ENCODE data around the gene PACRG. TPM values are rescaled to one million over a fixed set of nuclear protein-coding genes. Genes with fewer than 3 reads are reported as not detected.

PACRG gene
- total RNA-seq, 2 donors from 2014 or later = 0.14 to 3.9 TPM

DNA sequence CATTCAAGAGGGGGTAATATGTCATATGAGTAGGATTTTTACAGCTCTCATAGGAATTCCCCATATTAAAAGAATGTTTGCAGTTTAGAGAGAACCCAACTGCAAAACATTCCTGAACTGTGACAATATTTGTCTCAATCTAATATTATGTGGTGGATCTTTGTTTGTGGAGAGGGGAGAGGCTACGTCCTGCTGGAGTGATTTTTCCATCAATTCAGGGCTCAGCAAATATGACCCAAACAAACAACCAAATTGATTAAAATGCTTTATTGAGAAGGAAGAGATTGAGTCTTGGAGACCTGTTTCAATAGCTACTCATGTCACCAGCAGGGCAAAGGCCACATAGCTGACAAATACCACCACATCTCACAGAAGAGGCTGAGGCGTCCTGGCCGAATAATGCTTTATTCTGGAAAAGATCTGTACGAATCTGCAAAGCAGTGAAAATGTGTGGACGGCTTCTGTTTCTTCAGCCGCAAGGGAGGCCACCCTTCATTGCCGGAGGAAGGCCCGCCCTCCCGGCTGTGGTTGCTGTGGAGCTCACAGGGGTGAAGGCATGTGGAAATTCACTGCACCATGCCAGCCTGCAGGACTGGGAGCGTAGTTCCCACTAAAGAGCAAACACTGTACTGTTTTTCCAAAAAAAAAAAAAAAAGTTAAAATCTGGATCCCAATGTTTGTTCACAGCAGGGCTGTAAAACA lies 597.1 kb downstream of the PACRG start:
- peak; percentile 91 for DNase-seq (ENCODE audit: low spot score)
- intact Hi-C loops (cut with DNase I) = no loop called here

DNA sequence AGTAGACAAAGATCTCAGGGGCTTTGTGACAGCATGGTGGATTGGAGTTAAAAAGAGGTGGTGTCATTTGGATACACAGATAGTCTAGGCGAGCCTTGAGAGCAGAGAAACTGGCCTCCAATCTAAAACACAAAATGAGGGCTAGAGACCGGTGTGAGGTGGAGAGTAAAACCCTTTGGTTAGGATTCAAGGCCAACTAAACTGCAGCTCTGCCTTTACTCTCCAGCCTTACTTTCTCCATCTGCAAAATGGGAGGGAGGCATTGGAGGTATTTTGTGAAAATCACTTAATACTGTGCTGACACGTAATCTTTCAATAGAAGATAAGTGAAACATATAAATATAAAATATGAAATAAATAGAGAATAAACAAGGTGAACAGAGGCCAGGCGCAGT lies 597.6 kb downstream of the PACRG start:
- intact Hi-C loops (cut with DNase I) = no loop called here
- DNase-seq (ENCODE audit: low spot score) = no peak

DNA sequence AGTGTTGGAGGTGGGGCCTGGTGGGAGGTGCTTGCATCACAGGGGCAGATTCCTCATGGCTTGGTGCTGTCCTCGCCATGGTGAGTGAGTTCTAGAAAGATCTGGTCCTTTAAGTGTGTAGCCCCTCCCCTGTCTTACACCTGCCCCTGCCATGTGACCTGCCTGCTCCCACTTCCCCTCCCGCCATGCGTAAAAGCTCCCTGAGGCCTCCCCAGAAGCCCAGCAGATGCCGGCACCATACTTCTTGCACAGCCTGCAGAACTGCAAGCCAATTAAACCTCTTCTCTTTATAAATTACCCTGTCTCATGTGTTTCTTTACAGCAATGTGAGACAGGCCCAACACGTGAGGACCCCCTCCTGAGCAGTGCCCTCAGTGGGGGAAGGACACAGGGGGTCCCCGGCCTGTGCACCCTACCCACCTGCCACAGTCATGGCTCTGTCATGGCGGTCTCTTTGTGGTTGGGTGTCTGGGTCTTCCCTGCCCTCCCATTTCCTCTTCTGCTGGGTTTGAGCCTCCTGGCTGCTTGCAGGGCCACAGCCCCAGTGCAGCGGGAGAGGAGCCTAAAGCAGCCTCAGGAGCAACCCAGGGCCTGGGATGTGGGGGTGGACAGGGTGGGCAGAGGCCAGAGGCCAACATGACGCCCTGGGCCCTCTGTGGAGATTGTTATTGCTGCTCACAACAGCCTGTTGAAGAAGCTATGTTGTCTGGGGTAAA lies 599.5 kb downstream of the PACRG start:
- no peak for DNase-seq (ENCODE audit: low spot score)
- intact Hi-C loops (cut with DNase I) = no loop called here

DNA sequence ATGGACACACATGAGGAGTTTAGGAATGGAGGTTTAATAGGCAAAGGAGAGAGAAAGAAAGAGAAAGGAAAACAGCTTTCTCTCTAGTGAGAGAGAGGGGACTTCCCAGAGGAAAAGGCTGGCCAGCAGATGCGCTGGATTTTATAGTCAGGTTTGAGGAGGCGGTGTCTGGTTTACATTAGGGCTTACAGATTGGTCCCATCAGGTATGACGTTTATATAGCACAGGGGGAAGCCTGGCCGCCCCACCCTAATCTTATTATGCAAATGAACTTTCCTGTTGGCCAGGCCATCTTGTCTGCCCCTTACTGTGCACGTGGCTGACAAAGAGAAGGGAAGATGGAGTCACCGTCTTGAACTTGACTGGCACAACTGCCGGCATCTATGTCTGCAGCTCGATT lies 600.1 kb downstream of the PACRG start:
- intact Hi-C loops (cut with DNase I) = no loop called here
- no peak for DNase-seq (ENCODE audit: low spot score)

DNA sequence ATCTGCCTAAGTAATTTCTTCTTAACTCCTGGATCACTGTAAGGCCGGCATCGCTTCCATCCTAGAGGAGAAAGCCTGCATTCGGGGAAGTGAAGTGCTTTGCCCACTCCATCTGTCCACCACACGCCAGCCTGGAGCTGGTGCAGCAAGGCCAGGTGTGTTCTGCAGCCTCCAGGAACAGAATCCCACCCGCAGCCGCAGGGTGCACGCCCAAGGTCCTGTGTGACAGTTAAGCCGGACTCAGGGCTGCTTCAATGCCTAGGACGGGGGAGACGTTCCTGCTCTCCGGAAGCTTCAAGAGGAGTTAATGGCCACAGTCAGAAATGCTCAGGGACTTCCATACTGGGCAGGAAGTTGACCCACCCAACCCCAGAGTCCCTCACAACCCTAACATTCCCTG lies 600.6 kb downstream of the PACRG start:
- intact Hi-C loops (cut with DNase I) = no loop called here
- no peak for DNase-seq (ENCODE audit: low spot score)

DNA sequence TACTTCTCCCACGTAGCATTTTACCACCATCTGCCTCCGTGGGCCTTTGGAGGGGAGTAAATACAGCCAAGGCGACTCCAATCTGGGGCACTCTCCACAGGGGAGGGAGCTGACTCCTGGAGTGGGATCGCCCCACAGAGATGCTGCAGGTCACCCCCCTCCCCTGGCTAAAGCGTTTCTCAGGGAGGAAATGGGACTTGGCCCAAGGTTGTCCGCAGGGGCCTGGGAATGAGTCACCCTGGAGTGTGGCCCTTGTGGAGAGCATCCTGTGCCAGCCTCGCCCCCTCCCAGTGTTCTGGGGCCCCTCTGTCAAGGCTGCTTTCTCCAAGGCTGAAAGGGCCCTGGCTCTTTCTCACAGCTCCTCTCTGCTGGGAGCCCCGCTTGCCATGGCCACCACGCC lies 602.2 kb downstream of the PACRG start:
- no peak for DNase-seq (ENCODE audit: low spot score)
- intact Hi-C loops (cut with DNase I) = no loop called here

DNA sequence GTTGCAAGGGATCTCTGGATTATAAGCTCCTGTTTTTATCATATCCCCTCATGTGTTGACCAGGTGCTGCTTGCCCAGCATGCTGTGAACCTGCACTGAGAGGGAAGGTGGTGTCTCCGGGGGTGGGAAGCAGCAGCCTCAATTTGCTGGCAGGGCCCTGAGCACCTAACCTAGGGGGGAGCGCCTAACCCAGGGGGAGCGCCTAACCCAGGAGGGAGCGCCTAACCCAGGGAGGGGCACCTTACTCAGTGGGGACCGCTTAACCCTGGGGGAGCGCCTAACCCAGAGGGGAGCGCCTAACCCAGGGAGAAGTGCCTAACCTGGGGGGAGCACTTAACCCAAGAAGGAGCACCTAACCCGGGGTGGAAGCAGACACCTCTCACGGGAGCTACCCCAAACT lies 603.5 kb downstream of the PACRG start:
- intact Hi-C loops (cut with DNase I) = no loop called here
- DNase-seq (ENCODE audit: low spot score) = no peak

DNA sequence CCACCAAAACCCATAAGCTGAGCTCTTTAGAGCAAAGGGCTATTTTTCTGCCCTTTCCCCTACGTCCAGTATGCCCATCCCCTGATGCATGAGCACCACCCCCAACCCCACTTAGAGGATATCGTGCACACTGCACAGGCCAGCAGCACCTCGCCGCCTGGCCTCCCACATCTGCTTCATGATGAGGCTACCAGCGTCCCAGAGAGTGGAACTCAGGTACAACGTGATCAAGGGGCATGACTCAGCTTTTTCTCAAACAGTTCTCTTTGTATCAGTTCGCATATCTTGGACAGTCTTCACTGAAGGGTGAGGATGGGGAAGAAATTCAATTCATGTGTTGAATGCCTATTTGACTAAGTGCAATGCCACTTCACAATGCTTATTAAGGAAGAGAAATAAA lies 604.8 kb downstream of the PACRG start:
- intact Hi-C loops (cut with DNase I) = no loop called here
- DNase-seq (ENCODE audit: low spot score) = no peak

DNA sequence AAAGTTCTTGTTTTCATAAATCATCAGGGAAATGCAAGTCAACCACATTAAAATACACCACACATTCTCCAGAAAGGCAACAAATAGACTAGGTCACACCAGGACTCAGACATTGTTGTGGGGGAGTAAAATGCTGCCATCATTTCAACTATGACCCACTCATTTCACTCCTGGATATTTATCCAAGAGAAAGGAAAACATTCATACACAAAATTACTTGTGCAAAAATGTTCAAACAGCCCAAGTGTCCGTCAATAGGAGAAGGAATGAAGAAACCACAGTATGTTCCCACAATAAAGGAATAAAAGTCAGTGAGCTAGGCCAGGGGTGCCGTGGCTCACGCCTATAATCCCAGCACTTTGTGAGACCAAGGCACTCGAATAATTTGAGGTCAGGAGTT lies 605.3 kb downstream of the PACRG start:
- DNase-seq (ENCODE audit: low spot score) = no peak
- intact Hi-C loops (cut with DNase I) = no loop called here

DNA sequence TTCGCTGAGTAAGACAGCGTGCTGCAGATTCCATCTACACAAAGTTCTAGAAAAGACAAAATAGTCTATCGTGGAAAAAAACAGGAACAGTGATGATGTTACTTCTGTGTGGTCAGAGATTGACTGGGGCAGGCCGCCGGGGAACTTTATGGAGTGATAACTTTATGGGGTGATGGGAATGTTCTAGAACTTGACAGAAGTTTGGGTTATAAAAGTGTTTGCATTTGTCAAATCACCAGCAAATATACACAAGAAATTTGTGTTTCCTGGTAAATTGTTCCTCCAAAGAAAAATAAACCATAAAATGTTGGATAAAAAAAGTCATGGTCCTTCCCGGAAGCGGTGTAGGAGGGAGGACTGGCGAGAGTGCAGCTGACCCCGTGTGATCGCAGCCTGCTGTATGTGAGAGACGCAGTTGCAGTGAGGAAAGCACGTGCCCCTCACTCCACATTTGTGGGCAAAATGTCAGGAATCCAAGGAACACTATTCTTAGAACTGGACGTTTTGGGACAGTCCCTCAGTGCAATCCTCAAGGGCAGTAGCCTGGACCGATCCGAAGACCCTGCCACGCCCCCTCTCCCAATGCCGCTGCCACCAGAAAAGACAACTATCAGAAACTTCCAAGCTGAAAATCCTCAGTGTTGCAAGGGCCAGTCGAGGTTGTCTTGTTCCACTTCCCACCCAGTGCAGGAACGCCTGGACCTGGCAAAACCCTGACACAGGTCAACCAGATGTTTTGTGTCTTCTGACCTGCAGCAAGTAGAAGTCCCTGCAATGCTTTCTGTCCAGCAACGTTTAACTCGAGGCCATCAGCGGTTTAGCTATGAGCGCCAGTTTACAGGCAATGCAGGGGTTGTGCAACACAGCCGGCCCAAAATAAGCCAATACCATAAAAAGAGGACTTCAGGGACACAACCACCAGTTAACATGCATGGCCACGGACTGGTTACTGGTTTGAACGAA lies 606.2 kb downstream of the PACRG start:
- DNase-seq (ENCODE audit: low spot score) = no peak

DNA sequence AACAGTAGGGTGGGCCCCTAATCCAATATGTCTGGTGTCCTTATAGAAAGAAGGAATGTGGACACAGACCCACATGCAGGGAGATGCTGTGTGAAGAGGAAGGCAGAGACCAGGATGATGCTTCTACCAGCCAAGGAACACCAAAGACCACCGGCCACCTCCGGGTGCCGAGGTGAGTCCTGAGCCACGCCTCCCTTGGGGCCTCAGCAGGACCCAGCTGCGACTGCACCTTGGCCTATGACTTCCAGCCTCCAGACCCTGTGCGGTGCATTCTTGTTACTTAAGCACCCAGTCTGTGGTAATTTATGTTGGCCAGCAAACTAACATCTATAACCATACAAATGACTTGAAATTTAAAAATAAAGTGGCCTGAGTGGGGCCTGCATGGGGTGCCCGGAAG lies 607.3 kb downstream of the PACRG start:
- DNase-seq (ENCODE audit: low spot score) = no peak
- intact Hi-C loops (cut with DNase I) = no loop called here

More for the DNA sequence above, 606.2 kb downstream of the PACRG start:
- intact Hi-C loops (cut with DNase I) = no loop called here

DNA sequence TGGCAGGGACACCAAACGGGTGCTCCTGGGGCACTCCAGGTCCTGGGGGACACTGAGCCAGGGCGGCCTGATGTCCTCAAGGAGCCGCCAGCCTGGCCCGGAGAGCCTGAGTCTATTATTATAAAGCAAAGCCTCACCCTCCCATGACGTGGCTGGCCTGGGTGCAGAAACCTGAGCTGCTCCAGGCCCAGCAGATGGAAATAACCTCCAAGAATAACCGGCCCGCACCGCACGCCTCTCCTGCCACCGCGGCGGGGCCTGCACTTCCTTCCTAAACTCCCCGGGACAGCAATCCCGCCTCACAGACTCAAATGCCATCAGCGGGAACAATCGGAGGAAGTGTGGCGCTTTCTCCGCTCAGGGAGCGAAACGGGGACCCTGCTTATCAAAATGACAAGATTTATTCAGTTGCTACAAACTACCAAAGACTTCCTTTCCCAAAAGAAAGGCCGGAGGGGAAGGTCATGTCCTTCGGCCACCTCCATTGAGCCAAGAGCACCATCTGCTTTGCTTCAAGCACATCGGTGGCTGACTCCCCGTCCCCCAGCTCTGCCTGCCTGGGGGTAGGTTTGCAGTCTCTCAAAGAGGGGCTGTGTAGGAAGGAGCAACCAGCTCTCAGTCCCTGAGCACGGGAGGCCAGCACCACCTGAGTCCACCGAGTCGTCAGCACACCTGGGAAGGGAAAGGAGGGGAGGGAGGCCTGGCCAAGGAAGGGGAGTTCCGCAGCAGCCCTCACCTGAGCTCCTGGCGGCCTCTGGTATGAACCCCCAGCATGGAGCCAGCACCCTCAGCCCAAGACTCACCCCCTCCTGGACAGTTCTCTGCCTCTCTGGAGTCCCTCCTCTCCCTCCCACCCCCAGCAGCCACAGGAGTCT lies 608.1 kb downstream of the PACRG start:
- DNase-seq (ENCODE audit: low spot score) = no peak
- intact Hi-C loops (cut with DNase I) = no loop called here

DNA sequence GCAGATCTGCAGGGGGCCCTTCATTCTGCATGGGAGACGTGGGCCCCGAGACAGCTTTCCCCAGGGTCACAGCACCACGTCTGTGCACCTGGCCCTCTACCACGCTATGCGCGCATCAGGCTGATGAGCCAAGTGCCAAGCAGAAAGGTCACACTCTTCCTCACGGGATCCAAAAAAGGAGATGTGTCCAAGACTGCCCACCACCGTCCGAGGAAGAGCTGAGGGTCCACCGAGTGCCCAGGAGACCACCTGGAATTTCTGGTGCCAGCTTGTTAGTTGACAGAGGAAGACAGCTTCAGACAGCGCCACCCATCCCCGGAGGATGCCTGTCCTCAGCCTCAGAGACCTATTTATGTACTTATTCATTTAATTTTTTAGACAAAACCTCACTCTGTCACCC lies 609.2 kb downstream of the PACRG start:
- intact Hi-C loops (cut with DNase I) = no loop called here
- DNase-seq (ENCODE audit: low spot score) = no peak

DNA sequence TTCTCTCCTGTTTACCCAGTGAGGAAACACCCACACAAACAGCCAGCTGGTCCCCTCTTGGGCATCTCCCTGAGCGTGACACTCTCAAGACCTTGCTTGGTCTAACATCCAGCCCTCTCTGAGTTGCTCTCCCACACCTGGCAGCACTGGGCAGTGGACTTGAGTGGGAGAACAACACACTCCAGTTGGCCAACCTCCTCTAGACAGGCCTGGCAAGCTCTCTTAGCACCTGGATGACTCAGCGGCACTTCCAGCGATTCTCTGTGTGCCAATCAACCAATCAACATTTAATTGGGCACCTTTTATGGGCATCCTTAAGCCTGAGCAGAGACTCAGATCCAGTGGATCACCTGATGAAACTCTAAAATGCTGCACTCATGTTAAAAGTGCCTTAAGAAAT lies 610.2 kb downstream of the PACRG start:
- no peak for DNase-seq (ENCODE audit: low spot score)
- intact Hi-C loops (cut with DNase I) = no loop called here

DNA sequence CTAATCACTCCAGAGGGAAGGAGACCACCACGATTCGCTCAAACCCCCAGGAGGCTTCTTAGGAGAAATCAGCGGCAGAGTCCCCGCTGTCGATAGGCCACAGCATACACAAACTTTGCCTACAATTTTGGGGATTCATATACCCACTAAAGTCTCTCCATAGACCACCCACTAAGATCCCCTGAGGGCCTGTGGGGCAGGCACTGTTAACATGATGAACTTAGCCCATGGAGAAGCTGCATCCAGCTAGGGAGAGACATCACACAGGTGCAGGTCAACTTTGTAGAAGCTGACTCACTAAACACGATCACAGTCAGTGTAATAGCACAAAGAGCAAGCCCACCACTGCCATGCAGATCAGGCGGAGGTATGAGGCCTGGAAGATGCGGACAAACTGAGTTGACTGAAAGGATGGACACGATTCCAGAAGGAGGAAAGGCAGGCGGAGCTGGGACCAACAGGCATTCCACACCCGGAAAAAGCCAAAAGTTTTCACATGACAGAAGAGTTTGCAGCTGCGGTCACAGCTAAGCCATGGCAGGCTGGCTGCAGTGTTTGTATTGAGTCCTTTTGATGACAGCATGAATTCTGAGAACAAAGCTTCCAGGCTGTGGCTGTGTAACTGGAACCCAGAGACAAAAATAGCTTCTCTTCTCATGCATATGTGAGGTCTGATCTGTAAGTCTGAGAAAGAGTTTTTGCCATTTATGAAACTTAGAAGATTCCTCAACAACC lies 611.1 kb downstream of the PACRG start:
- intact Hi-C loops (cut with DNase I) = no loop called here
- no peak for DNase-seq (ENCODE audit: low spot score)

DNA sequence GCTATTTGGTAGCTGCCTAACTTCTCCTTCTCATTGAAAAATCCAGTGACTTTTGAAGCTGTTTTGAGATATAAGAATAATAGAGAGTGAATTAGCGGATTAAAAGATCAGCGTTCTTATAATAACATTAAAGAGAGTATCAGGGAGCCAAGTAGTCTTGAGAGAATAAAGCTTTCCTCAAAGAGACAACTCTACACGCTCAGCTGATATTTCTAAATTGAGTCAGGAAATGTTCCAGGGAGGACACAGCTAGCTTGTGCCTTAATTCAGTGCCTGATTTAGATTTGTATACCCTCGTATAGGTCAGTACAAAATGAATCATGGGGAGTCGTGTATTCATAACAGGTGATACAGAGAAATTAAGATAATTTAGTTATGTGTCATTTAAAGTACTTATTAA lies 611.7 kb downstream of the PACRG start:
- intact Hi-C loops (cut with DNase I) = no loop called here
- no peak for DNase-seq (ENCODE audit: low spot score)

DNA sequence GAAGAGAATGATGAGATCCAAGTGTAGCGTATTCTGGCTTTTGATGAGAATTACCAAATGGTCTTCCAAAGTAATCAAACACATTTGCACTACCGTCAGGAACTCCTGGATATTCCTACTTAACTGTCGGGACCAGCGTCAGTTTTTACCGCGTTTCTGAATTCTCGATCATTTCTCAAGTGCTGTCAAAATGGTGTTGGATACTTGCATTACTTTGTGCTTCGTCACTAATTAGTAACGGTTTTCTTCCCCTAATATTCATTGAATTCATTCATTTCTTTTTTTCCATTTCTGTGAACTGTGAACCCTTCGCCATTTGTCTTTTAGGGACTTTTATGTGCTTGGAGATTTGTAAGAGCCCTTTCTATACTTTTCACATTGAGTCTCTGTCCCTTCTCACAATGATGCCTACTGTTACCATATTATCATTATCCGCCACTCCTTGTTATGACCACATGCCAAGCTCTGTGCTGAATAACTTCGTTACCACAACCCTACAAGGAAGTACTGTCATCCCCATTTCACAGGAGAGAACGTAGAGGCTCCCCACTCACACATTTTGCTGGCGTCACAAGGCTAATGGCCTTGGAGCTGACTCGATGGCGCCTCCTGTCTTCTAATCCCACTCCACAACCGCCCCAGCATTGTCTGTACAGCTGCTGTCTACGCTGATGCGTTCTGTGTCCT lies 612.6 kb downstream of the PACRG start:
- DNase-seq (ENCODE audit: low spot score) = no peak
- intact Hi-C loops (cut with DNase I) = no loop called here

All from posterior vena cava (tissue), 2 donors.